IMR-90 (cell line): ENCODE measurements around the gene CCDC88C. TPM values are rescaled to one million over a fixed set of nuclear protein-coding genes. Genes with fewer than 3 reads are reported as not detected.

Experiments used
- ATAC-seq: fragments of 200-7000 bp; cut with Tn5 transposase; 2 replicates; pipeline ENCODE4 v1.9.1; 2020; ENCODE audit warnings: low read depth, mild to moderate bottlenecking, moderate library complexity
- BruUV-seq: library from RNA; stranded (reverse); fragments of 400-500 nt; replicated peaks from 2 replicates; lab custom pipeline; 2021; lab: Mats Ljungman, UMichigan
- CTCF ChIA-PET: fragments of 300-600 bp; formaldehyde crosslinking; extraction: SDS; loops from one replicate; lab custom pipeline; 2021; ENCODE audit warnings: antibody characterized with exemption; lab: Yijun Ruan, JAX
- POLR2A ChIA-PET: fragments of 300-600 bp; sonication (Branson Sonifier 250); formaldehyde crosslinking; loops from one replicate; lab custom pipeline; 2022; ENCODE audit warnings: antibody characterized with exemption; ENCODE audit not compliant: unreplicated experiment; lab: Charles Lee
- DNase-seq: peaks from one replicate; pipeline ENCODE4 v3.0.0; 2013
- H2AFZ ChIP-seq: replicated peaks from 2 replicates; pipeline ENCODE3; 2013; ENCODE audit warnings: low read length, mild to moderate bottlenecking; ENCODE audit not compliant: poor library complexity
- H2AK5ac ChIP-seq: 2 replicates; pipeline ENCODE4 v1.6.1; 2013; ENCODE audit warnings: low read depth, low read length, inconsistent platforms
- H2AK9ac ChIP-seq: replicated peaks from 2 replicates; pipeline ENCODE3; 2013; ENCODE audit warnings: mild to moderate bottlenecking, low read depth, low read length, moderate library complexity; ENCODE audit not compliant: poor library complexity
- H2BK120ac ChIP-seq: 2 replicates; pipeline ENCODE4 v1.6.1; 2013; ENCODE audit warnings: low read depth, low read length, inconsistent platforms
- H2BK15ac ChIP-seq: 3 replicates; pipeline ENCODE4 v1.6.1; 2013; ENCODE audit warnings: low read depth, low read length, inconsistent platforms
- H2BK20ac ChIP-seq: 2 replicates; pipeline ENCODE4 v1.6.1; 2013; ENCODE audit warnings: low read depth, mild to moderate bottlenecking, inconsistent platforms, low read length, moderate library complexity
- H2BK5ac ChIP-seq: 2 replicates; pipeline ENCODE4 v1.6.1; 2013; ENCODE audit warnings: mild to moderate bottlenecking, low read depth, low read length, inconsistent platforms; ENCODE audit not compliant: poor library complexity, severe bottlenecking
- H3K14ac ChIP-seq: replicated peaks from 2 replicates; pipeline ENCODE4 v1.6.1; 2013; ENCODE audit warnings: low read depth, low read length, inconsistent platforms
- H3K18ac ChIP-seq: 2 replicates; pipeline ENCODE4 v1.6.1; 2013; ENCODE audit warnings: low read depth, low read length, control low read depth
- H3K23ac ChIP-seq: 2 replicates; pipeline ENCODE4 v1.6.1; 2013; ENCODE audit warnings: low read depth, low read length, inconsistent platforms
- H3K27ac ChIP-seq: 2 replicates; pipeline ENCODE4 v1.5.1; 2013; ENCODE audit warnings: mild to moderate bottlenecking, control low read depth, low read length; ENCODE audit not compliant: insufficient read depth
- H3K27me3 ChIP-seq: 2 replicates; pipeline ENCODE4 v1.6.1; 2013; ENCODE audit warnings: low read length; ENCODE audit not compliant: control insufficient read depth, insufficient read depth
- H3K36me3 ChIP-seq: 2 replicates; pipeline ENCODE4 v1.6.1; 2013; ENCODE audit warnings: low read length, mixed read lengths; ENCODE audit not compliant: control insufficient read depth, insufficient read depth
- H3K4ac ChIP-seq: 2 replicates; pipeline ENCODE4 v1.6.1; 2013; ENCODE audit warnings: low read depth, low read length, inconsistent platforms
- H3K4me1 ChIP-seq: 2 replicates; pipeline ENCODE4 v1.6.1; 2013; ENCODE audit warnings: low read length, mixed read lengths; ENCODE audit not compliant: control insufficient read depth, insufficient read depth
- H3K4me2 ChIP-seq: 2 replicates; pipeline ENCODE4 v1.6.1; 2013; ENCODE audit warnings: low read depth, mild to moderate bottlenecking, control low read depth, low read length, moderate library complexity
- H3K4me3 ChIP-seq: 2 replicates; pipeline ENCODE4 v1.5.1; 2013; ENCODE audit warnings: low read depth, mild to moderate bottlenecking, control low read depth, low read length, moderate library complexity; ENCODE audit not compliant: insufficient read depth
- H3K56ac ChIP-seq: 2 replicates; pipeline ENCODE4 v1.6.1; 2013; ENCODE audit warnings: low read length, inconsistent platforms; ENCODE audit not compliant: insufficient read depth; ENCODE audit errors: extremely low read depth
- H3K79me1 ChIP-seq, 2 experiments: 2 replicates each; pipeline ENCODE4 v1.6.1; 2013; ENCODE audit warnings: low read length in 2 of 2, inconsistent platforms in 1 of 2, low read depth in 1 of 2
- H3K9ac ChIP-seq: 2 replicates; pipeline ENCODE4 v1.6.1; 2013; ENCODE audit warnings: low read depth, low read length, control low read depth
- H3K9me1 ChIP-seq: 2 replicates; pipeline ENCODE4 v1.6.1; 2013; ENCODE audit warnings: low read length, inconsistent platforms; ENCODE audit not compliant: insufficient read depth
- H3K9me3 ChIP-seq: 2 replicates; pipeline ENCODE4 v1.6.1; 2013; ENCODE audit warnings: low read length; ENCODE audit not compliant: control insufficient read depth, insufficient read depth
- H4K20me1 ChIP-seq: 2 replicates; pipeline ENCODE4 v1.6.1; 2013; ENCODE audit warnings: low read length, inconsistent platforms; ENCODE audit not compliant: insufficient read depth
- H4K5ac ChIP-seq: 2 replicates; pipeline ENCODE4 v1.6.1; 2013; ENCODE audit warnings: mild to moderate bottlenecking, low read depth, low read length, control low read depth
- H4K8ac ChIP-seq, 2 experiments: 2 replicates each; pipeline ENCODE4 v1.6.1; 2013; ENCODE audit warnings: low read depth in 2 of 2, low read length in 2 of 2, control low read depth in 1 of 2, inconsistent platforms in 1 of 2
- H4K91ac ChIP-seq: 2 replicates; pipeline ENCODE4 v1.6.1; 2013; ENCODE audit warnings: low read depth, low read length, inconsistent platforms; ENCODE audit not compliant: insufficient read depth
- MAFK ChIP-seq: IDR thresholded peaks from 2 replicates; pipeline ENCODE4 v1.6.1; 2012; ENCODE audit warnings: low read depth, low read length, improper control_type of control experiment
- WGBS, 2 experiments: methylation state at CpG; one replicate each; pipeline versions ENCODE4 v1.1.5 to v1.1.7; 2013; ENCODE audit warnings: missing lambda C conversion rate in 2 of 2; ENCODE audit not compliant: insufficient read length in 1 of 2; ENCODE audit errors: extremely low coverage in 2 of 2; 5-methylcytosine and 5-hydroxymethylcytosine counted together
- dilution Hi-C: fragments of 300-500 bp; cut with HindIII; formaldehyde crosslinking; loops from one replicate; pipeline ENCODE4 v1.14.3; 2018; ENCODE audit warnings: low sequenced_read_pairs; ENCODE audit not compliant: unreplicated experiment
- in situ Hi-C: fragments of 300-500 bp; cut with MboI; formaldehyde crosslinking; loops from 3 replicates; pipeline ENCODE4 v1.14.3; 2019; ENCODE audit warnings: low sequenced_read_pairs, inconsistent platforms, mixed read lengths
- intact Hi-C: fragments of 100-400 bp; cut with micrococcal nuclease; formaldehyde crosslinking; loops from 2 replicates; pipeline ENCODE4 v1.10.0; 2022
- polyA plus RNA-seq, 3 experiments: library from polyadenylated mRNA; depleted of rRNA; stranded (reverse); fragments of >200 nt; gene quantifications; 2 replicates each; pipeline ENCODE4 v1.2.3, GENCODE V29; 2012; ENCODE audit warnings: low replicate concordance in 1 of 3
- total RNA-seq: library from RNA; depleted of rRNA; stranded (reverse); fragments of >200 nt; gene quantifications from 2 replicates; pipeline ENCODE4 v1.2.3, GENCODE V29; 2012
- TF ChIP-seq, protein P1 (sequence below): conservative IDR thresholded peaks from 2 replicates; pipeline ENCODE4 v1.5.1; 2012; ENCODE audit warnings: mild to moderate bottlenecking, low read depth, low read length, improper control_type of control experiment

Gene CCDC88C
- total and polyA plus RNA-seq, 2 of the 4 experiments (the other 2 are of a cell fraction) = 0.17 to 0.18 TPM

DNA sequence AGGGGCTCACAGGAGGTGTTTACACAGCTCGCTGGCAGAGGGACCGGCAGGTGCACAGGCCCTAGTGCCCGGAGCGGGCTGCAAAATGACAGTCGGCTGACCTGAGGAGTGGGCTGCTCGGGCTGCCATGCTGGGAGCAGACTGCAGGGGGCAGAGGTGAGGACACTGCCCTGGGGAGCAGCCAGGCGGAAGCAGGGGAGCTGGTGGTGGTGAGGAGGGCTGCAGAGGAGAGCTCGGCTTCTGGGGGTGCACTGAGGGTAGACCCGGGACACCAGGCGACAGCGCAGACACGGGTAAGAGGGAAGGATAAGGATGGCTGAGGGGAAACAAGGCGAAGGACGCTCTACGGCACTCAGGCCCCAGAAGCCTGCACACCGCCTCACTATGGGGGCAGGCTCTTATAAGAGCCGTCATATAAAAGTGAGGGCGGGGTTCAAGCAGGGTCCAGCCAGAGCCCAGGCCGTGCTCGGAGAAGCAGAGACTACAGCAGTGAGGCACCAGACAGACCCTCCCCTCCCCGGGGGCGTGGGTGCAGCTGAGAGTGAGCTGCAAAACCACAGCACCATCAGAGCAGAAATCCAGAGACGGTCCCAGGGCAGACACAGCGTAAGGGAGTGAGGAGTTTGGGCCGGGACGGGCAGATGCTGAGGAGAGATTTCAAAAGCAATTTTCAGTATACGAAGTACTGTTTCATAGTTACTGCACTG lies 62.5 kb downstream of the CCDC88C start:
- Histone ChIP-seq H4K91ac (no peak overlapping the region), H3K4ac (no peak overlapping the region), H3K27me3 (peaks cover 16% of the 10 kb centered on the region), H2AFZ (no peak overlapping the region), H2BK20ac (no peak overlapping the region), H4K8ac (no peak overlapping the region), H3K4me1 (no peaks in the 10 kb centered on the region), H3K9me1 (no peaks in the 10 kb centered on the region), H2BK120ac (no peak overlapping the region), H3K36me3 (no peaks in the 10 kb centered on the region), H3K56ac (no peak overlapping the region), H3K9me3 (no peaks in the 10 kb centered on the region), H4K5ac (no peak overlapping the region), H2AK5ac (no peak overlapping the region), H2BK5ac (no peak overlapping the region), H3K79me1 (no peaks in the 10 kb centered on the region), H3K14ac (no peak overlapping the region), H2BK15ac (no peak overlapping the region), H3K9ac (no peak overlapping the region), H3K18ac (no peak overlapping the region), H3K27ac (no peak overlapping the region), H3K4me3 (no peak overlapping the region), H2AK9ac (no peak overlapping the region), H3K23ac (no peak overlapping the region), H4K20me1 (no peaks in the 10 kb centered on the region), H3K4me2 (no peak overlapping the region)
- ChIA-PET POLR2A (no interaction called here), CTCF (no interaction called here)
- dilution Hi-C loops (no loop called here), intact Hi-C loops (no loop called here), in situ Hi-C loops (no loop called here)
- DNase-seq (no peak), ATAC-seq (no peak)
- no TSS peak for BruUV-seq
- no peak for TF ChIP-seq MAFK
- TF ChIP-seq, protein P1, sequence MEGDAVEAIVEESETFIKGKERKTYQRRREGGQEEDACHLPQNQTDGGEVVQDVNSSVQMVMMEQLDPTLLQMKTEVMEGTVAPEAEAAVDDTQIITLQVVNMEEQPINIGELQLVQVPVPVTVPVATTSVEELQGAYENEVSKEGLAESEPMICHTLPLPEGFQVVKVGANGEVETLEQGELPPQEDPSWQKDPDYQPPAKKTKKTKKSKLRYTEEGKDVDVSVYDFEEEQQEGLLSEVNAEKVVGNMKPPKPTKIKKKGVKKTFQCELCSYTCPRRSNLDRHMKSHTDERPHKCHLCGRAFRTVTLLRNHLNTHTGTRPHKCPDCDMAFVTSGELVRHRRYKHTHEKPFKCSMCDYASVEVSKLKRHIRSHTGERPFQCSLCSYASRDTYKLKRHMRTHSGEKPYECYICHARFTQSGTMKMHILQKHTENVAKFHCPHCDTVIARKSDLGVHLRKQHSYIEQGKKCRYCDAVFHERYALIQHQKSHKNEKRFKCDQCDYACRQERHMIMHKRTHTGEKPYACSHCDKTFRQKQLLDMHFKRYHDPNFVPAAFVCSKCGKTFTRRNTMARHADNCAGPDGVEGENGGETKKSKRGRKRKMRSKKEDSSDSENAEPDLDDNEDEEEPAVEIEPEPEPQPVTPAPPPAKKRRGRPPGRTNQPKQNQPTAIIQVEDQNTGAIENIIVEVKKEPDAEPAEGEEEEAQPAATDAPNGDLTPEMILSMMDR = no peak
- WGBS, 2 experiments = 55% methylated on average over 5 of the region's 27 CpGs; no CpG with 5 or more reads in 1 of the 2 experiments
